HepG2 (cell line): ENCODE data around the gene ANKRD22.

Experiments used
- HES4 ChIP-seq: sonication (generic); formaldehyde crosslinking; IDR thresholded peaks from 2 replicates; pipeline ENCODE4 v1.9.0; 2021; ENCODE audit warnings: mild to moderate bottlenecking, missing genetic modification reagents, borderline replicate concordance
- ZFAT ChIP-seq: sonication (generic); formaldehyde crosslinking; conservative IDR thresholded peaks from 2 replicates; pipeline ENCODE4 v1.8.1; 2023; ENCODE audit warnings: missing genetic modification reagents, inconsistent platforms
- TF ChIP-seq, protein P1 (sequence below): sonication (generic); formaldehyde crosslinking; IDR thresholded peaks from 2 replicates; pipeline ENCODE4 v1.4.0; 2020; ENCODE audit warnings: low read depth, mild to moderate bottlenecking, missing genetic modification reagents

- TF ChIP-seq ZFAT (CRISPR knock-in tag): no peak
- TF ChIP-seq HES4 (CRISPR knock-in tag): no peak
- TF ChIP-seq, protein P1, sequence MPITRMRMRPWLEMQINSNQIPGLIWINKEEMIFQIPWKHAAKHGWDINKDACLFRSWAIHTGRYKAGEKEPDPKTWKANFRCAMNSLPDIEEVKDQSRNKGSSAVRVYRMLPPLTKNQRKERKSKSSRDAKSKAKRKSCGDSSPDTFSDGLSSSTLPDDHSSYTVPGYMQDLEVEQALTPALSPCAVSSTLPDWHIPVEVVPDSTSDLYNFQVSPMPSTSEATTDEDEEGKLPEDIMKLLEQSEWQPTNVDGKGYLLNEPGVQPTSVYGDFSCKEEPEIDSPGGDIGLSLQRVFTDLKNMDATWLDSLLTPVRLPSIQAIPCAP: no peak
These were observed 59.7 kb downstream of the ANKRD22 start for GRCh38 chr10:88791924-88792323.
